Measurements from ENCODE around the gene PSMA1.
A peak's percentile ranks its signal among the peaks of the same experiment; 100 is the strongest.

The PSMA1 gene

DNA sequence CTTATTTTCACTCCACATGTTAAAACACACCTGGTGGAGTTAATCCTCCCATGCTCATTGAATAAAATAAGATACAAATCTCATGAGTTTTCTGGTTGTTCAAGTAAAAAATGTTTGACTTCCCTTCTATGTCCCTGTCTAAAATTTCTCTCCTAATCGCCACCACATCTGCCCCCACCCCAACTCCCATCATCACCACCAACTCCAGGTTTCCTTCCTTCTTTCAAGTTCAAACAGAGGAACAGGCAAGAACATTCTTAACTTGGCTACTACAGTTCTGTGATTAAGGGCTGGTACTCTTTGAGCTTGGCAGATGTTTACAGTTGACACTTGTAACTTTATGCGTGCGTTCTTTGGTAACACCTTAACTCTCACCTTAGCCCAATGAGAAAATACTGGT lies 9.1 kb upstream of the PSMA1 start:
- no peak for DNase-seq

DNA sequence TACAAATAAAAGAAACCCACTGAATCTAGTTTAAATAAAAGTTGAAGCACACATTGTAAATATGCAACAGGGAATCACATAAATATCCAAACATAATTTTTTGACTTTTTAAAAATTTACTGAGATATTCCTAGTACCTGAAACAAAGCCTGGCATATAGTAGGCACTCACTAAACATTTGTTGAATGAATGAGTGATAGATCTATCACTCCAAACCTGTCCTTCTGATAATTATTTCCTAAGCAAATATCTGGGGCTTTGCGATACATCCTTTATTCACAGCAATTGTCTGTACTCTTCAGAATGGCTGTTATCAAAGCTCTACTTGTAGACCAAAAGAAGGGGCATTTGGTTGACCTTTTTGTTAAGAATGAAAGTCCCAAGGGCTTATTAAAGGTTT lies 2.6 kb upstream of the PSMA1 start:
- no peak for DNase-seq

DNA sequence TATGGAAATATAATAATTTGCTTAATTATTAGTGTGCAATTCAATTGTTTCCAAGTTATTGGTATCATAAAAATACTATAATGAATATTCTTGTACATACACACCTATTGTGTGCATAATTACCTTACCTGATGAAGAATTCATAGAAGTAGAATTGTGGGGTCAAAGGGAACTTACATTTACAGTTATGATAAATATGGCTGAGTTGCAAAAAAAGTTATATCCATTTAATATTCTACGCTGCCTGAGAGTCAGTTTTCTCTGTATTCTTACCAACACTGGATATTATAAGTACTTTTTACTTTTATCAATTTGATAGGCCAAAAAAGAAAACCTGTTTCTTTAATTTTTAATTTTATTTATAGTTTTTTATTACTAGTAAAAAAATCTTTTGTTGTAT lies 2.1 kb upstream of the PSMA1 start:
- no peak for DNase-seq

DNA sequence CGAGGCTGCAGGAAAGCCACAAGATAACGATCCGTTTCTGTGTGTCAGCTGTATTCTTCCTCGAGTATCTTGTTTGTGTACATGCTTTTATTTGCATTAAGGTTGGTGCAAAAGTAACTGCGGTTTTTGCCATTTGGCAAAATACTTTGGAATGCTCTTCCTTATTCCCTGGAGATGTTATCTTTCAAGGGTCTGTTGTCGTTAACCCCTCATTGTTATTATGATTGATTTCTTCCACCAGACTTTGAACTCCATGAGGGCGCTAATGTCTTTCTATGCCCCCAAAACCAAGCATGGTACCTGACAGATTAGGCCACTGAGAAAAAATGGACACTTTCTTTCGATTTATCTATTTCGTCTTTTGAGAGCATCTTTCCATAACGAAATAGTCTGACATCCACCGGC lies 563 bp upstream of the PSMA1 start:
- DNase-seq: no peak

DNA sequence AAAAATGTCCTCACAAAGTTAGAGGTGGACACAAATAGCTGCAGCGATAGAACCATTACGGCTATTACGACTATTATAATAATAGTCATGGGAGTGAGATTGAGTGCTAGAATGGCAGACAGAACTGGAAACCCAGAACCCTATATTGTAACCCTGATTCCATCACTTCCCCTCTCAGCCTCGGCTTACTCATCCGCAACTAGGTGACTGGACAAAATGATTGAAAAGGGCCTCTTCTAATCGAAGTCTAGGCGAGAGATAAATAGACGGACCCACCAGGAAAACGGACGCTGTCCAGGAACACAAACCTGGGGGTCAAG lies 629 bp downstream of the PSMA1 start:
- DNase-seq: no peak

DNA sequence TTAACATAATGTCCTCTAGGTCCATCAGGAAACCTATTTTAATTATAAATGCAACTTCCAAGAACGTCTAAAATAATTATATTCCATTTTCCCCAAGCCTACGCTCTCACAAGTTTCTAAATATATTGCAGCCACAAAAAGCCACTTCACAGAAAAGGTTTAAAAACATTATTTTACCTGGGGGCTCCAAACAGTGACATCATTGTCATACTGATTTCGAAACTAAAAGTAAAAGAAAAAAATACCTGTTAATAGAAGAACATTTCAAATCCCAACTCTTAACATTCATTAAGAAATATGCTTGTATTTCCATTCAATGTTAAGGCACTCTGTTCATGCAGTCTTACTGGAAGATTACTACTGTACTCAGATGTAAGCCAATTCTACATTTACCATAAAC lies 1.4 kb downstream of the PSMA1 start:
- no peak for DNase-seq

DNA sequence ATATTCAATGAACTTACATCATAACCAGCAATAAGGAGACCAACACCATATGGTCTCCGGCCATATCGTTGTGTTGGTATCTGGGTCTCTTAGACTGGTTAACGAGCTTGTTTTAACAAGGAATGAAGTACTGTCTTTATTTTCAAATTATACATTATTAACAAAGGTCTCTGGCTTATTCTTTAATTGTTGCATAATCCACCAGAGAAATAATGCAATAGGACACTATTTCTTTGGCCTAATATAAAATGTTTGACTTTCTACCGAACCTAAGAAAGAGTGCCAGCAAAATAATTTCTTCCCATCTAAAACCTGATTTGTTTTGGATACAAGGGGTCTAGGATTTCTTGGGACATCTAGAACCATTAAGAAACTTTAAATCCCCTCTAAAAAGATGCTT lies 6.4 kb downstream of the PSMA1 start:
- DNase-seq: no peak

DNA sequence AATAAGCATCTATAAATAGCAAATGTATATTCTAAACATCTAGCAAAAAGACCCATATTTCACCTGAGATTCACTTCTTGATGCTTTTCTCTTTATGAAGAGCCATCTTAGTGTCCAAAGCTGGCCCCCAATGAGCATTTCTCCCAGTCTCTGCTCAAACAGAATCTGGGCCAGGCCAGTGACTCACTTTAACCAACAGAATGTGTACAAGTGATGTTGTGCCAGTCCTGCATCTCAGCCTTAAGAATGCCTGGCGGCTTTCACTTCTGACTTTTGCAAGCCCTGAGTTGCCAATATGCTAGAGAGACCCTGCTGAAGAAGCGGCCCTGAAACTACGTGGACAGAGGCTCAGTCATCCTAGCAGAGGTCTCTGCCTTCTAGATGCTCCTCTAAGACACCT lies 13.7 kb downstream of the PSMA1 start:
- DNase-seq: no peak

DNA sequence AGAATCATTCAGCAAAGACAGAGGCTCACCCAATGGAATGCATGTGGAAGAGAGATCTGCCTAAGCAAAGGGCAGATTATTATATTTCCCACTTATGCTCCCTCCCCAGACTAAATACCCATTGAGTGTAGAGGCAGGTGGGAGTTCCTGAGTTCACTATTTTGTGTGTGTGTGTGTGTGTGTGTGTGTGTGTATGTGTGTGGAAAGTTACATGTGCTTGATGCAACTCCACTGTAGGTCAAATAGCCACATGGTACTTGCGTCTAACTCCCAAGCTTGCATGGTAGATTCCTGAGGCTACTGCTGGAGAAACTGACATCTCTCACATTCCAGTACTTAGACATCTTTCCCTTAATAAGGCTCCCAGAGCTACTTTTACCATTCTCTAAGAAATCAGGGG lies 17.2 kb downstream of the PSMA1 start:
- no peak for DNase-seq

DNA sequence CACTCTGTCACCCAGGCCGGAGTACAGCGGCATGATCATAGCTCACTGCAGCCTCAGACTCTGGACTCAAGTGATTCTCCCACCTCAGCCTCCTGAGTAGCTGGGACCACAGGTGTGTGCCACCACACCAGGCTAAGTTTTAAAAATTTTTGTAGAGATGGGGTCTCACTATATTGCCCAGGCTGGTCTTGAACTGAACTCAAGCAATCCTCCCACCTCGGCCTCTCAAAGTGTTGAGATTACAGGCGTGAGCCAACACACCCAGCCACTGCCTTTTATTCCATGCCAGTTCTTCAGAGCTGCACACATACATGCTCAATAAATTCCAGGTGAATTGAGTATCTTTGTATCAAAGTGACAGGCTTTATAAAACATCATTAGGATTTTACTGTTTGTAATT lies 18.1 kb downstream of the PSMA1 start:
- no peak for DNase-seq

DNA sequence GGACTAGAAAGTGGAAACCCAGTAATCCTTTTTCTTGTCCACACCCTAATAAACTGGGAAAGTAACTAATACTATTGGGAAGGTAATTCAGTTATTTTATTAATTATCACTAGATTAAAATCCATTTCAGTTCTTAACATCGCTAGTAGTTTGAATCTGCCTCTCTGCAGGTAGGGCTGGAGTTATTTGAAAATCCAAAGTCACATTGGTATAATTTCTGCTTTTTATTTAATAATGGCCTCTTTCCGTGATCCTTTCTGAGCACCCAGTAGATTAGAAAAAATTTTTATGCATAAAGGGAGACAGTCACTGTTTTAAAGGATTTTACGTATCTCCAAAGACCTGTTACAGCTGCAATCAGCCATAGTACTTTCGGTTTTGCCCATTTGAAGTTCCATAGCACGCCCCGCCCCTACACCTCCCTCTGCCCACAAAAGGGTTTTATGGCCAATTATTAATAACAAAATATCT lies 20.0 kb downstream of the PSMA1 start:
- peak; percentile 26 for DNase-seq

DNA sequence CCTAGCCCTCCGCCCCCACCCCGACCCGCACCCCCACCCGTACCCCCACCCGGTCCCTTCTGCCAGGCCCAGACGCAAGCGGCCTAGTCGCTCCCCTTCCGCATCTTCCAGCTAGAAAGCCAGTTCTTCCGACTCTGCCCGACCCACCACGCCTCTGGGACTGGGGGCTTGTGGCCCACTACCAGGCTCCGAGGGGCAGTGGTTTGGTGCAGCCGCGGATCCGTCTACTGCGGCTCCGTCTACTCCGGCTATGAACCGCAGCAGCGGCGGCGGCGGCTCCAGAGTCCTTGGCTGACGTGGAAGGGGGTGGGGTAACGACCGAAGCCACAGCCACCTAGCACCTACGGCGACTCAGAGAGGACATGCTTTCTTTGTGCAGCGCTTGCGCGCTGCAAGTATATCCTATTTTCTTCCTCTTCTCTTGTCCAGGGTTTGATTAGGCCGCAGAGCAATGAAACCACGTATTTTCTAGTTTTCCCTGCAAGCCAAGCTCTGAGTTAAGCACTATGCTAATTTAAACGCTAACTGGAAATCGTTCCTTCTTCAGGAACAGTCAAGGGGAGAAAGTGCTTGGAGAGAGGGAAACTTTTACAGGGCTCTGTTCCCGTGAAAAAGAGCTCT lies 20.5 kb downstream of the PSMA1 start, which contains the start of gene COPB1:
COPB1 (minus strand) TSS at position 252 of the 621 bp plus-strand sequence. CDS start 883 bp downstream, outside the sequence.
- DNase-seq: peak; percentile 85

DNA sequence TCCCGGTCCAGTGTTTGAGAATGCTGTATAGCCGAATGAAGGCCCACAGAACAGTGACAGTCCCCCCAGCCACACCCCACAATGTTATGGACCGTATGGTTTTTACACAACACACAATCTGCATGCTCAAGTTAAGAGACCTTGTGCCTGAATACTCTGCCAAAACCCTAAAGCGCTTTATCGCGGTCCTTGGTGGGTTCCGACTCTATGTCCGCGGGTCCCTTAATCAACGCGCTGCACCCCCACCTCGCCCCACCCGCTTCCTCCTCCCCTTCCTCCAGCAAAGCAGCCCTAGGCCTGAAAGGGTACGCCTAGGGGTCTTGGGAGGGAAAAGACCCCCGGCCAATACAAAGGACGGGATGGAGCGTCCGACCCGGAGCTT lies 21.0 kb downstream of the PSMA1 start:
- DNase-seq: peak; percentile 18

DNA sequence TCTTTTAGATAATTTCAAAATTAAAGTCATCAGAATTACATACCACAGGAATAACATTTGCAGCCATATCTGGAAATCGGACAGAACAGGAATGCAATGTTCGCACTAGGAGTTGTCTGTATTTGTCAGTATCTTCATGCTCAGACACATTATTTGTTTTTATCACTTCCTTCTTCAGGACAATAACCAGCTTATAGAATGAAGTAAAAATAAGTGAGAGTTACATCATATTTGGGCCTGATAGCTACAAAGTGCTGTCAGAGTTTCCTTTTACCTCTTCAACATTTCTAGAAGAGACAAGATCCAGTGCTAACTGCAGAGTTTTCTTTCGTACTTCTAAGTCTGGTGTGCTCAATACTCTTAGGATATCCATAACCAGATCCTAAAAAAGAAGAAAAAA lies 39.5 kb downstream of the PSMA1 start:
- DNase-seq: no peak

DNA sequence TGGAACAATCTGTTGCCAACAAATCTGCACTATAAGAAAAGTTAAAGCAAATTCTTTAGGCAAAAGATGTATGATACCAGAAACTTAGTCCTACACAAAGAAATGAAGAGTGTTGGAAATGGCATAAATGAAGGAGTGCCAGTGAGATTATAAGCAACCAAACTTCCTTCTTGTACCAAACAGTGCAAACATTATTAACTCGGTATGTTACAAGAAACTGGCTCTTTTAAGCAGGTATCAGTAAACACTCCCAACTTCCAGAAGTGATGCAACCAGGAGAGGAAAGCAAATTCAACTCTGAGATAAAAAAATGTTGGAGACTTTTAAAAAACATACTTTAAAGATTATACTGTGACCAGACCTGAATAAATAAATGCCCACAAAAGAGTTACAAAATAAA lies 49.1 kb downstream of the PSMA1 start:
- DNase-seq: no peak

DNA sequence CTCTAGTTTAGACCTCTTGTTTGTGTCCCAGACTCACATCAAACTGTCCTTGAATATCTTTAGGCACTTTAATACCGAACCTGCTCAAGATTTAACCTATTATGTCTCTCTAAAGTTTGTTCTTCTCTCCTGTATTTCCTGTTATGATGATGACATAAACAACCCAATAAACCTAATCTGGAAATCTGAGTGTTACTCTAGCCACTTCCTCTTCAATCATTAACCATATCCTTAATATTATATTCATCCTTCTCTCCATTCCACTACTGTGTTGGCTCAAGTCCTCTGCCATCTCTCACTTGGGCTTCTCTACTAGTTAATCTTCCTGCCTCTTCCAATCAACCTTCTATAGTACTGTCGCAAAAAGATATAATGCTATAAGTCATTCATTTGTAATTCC lies 56.6 kb downstream of the PSMA1 start:
- DNase-seq: no peak

DNA sequence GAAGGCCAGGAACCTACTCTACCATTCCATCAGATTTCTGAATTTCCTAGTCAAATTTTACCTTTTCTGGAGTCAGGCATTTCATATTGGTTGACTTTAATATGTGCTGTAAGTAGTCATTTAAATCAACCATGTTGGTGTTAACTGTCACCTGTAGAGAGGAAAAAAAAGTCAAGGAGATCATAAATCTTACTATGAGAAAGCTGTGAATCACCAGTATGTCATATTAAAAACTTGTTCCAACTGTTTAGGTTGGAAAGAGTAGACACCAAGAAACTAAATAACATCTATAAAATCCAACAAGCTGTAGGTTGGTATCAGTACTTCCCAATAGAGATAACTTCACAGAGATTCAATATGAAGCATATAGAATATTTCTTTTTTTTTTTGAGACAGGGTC lies 60.0 kb downstream of the PSMA1 start:
- no peak for DNase-seq

DNA sequence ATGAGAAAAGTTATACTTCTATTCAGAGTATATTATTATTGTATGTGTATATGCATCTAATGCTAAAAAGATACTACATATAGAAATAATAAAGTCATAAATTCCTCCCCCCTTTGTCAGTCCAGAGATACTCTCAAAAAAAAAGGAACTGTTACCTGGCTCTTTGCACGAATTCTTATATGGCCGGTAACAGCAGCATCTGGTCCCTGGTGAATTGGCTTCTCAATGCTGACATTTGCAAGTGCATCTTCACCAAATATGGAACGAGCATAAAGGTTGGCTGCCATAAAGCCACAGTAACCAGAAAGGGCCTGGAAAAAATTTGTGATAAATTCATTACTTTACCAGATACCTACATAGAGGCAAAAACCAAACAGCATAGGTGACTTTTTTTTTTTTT lies 61.8 kb downstream of the PSMA1 start:
- DNase-seq: no peak

DNA sequence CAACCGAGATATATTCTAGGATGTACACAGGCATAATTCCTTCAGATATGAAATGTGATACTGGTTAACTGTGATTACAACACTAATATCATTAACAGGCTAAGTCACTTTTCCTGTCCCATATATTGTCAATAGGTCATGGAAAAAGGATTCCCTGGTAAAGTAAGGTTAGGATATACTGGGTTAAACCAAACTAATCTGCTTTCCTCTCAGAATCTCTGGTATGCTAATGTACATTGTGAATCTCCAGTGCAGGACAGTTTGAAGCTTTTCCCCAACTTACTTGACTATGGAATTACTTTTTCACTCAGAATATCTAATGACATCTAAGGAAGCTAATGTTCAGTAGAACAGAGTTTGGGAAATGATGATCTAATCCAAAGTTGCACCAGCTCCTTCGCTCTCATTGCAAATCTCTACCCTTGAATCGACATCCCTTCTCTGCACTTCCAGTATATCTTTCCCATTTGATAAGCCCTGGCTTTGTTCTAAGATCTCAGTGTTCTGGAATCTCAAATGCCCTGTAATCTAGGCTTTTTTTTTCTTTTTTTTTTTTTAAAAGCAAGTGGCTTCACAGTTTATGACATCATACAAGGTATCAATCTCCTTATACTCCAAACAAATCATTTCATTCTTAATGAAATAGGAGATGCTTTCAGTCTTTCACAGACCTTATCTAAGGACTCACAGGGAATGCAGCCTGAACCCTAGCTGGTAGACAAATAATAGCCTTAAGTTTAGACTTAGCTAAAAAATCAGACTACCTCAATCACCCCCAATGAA lies 64.3 kb downstream of the PSMA1 start:
- DNase-seq: no peak

Data from activated CD4-positive, alpha-beta T cell treated with anti-CD3 and anti-CD28 coated beads for 1 hour (primary cell).